Measurements from ENCODE around the gene DMC1. TPM values are rescaled to one million over a fixed set of nuclear protein-coding genes. Genes with fewer than 3 reads are reported as not detected.
A peak's percentile ranks its signal among the peaks of the same experiment; 100 is the strongest.

Gene DMC1
- total and polyA plus RNA-seq, 2 of the 4 experiments (the other 2 are of a cell fraction), result 0.18 to 0.38 TPM

DNA sequence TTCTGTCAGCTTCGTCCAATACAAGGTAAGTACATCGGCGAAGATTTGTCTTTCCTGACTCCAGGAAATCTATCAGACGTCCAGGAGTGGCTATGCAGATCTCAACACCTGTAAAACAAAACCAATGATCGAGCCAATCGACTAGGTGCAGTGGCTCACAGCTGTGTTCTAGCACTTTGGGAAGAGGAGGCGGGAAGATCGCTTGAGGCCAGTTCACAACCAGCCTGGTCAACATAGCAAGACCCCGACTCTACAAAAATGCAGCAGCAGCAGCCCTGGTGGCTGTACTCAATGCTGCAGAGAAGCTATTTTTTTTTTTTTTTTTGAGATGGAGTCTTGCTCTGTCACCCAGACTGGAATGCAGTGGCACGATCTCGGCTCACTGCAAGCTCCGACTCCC lies 75.0 kb downstream of the DMC1 start:
- Histone ChIP-seq H2BK20ac (ENCODE audit: low read depth, low read length) (no peak overlapping the region), H2BK15ac (ENCODE audit: low read depth, low read length) (no peak overlapping the region), H4K5ac (ENCODE audit: low read depth, low read length) (no peak overlapping the region), H4K91ac (ENCODE audit: insufficient read depth, low read depth, low read length) (no peak overlapping the region), H2BK120ac (ENCODE audit: low read depth, low read length) (no peak overlapping the region), H2BK5ac (ENCODE audit: low read depth, low read length, poor library complexity, severe bottlenecking) (no peak overlapping the region), H3K4me3 (ENCODE audit: insufficient read depth, low read depth, low read length) (no peak overlapping the region), H4K8ac (ENCODE audit: low read depth in 2 of 2, low read length in 2 of 2) (no peak overlapping the region), H3K79me1 (ENCODE audit: low read depth in 1 of 2, low read length in 2 of 2) (peaks cover 26 to 71% of the 10 kb centered on the region in 2 experiments; a peak in 3 of 4 replicates), H3K4ac (ENCODE audit: low read depth, low read length) (no peak overlapping the region), H3K9me3 (ENCODE audit: control insufficient read depth, insufficient read depth, low read length) (no peaks in the 10 kb centered on the region), H2AFZ (replicated peaks; ENCODE audit: low read length, poor library complexity) (no peak overlapping the region), H3K14ac (replicated peaks; ENCODE audit: low read depth, low read length) (no peak overlapping the region), H2AK5ac (ENCODE audit: low read depth, low read length) (no peak overlapping the region), H3K4me2 (ENCODE audit: low read depth, low read length) (no peak overlapping the region), H3K18ac (ENCODE audit: low read depth, low read length) (no peak overlapping the region), H3K36me3 (ENCODE audit: control insufficient read depth, insufficient read depth, low read length) (peaks cover 73% of the 10 kb centered on the region), H3K27ac (ENCODE audit: insufficient read depth, low read length) (no peak overlapping the region), H3K56ac (ENCODE audit: extremely low read depth, insufficient read depth, low read length) (no peak overlapping the region), H3K23ac (ENCODE audit: low read depth, low read length) (0 out of 2 replicates have a peak overlapping the region, but pooled peaks have one; percentile 17), H4K20me1 (ENCODE audit: insufficient read depth, low read length) (peaks cover 93% of the 10 kb centered on the region), H2AK9ac (replicated peaks; ENCODE audit: low read depth, low read length, poor library complexity) (no peak overlapping the region), H3K4me1 (ENCODE audit: control insufficient read depth, insufficient read depth, low read length) (peaks cover 19% of the 10 kb centered on the region), H3K27me3 (ENCODE audit: control insufficient read depth, insufficient read depth, low read length) (no peaks in the 10 kb centered on the region), H3K9me1 (ENCODE audit: insufficient read depth, low read length) (peaks cover 14% of the 10 kb centered on the region), H3K9ac (ENCODE audit: low read depth, low read length) (no peak overlapping the region)
- TF ChIP-seq RFX5 (IDR thresholded peaks at IDR 0.05; ENCODE audit: low read depth, low read length) (no peak), MXI1 (IDR thresholded peaks at IDR 0.05; ENCODE audit: borderline replicate concordance, low read depth, low read length) (no peak), BHLHE40 (IDR thresholded peaks at IDR 0.05; ENCODE audit: low read depth, low read length) (no peak), RAD21 (IDR thresholded peaks at IDR 0.05; ENCODE audit: low read length) (no peak), MAZ (IDR thresholded peaks at IDR 0.05; ENCODE audit: borderline replicate concordance, low read depth, low read length) (no peak), CHD1 (IDR thresholded peaks at IDR 0.05; ENCODE audit: low read depth, low read length) (no peak), RCOR1 (IDR thresholded peaks at IDR 0.05; ENCODE audit: insufficient replicate concordance, low read length) (no peak), POLR2A (IDR thresholded peaks at IDR 0.05; ENCODE audit: low read depth, low read length) (no peak), CEBPB (IDR thresholded peaks at IDR 0.05; ENCODE audit: low read depth, low read length) (no peak), FOS (IDR thresholded peaks at IDR 0.05; ENCODE audit: low read depth, low read length) (no peak), SMC3 (IDR thresholded peaks at IDR 0.05; ENCODE audit: low read depth, low read length) (no peak), MAFK (IDR thresholded peaks at IDR 0.05; ENCODE audit: low read depth, low read length) (no peak)
- TF ChIP-seq, protein P1, sequence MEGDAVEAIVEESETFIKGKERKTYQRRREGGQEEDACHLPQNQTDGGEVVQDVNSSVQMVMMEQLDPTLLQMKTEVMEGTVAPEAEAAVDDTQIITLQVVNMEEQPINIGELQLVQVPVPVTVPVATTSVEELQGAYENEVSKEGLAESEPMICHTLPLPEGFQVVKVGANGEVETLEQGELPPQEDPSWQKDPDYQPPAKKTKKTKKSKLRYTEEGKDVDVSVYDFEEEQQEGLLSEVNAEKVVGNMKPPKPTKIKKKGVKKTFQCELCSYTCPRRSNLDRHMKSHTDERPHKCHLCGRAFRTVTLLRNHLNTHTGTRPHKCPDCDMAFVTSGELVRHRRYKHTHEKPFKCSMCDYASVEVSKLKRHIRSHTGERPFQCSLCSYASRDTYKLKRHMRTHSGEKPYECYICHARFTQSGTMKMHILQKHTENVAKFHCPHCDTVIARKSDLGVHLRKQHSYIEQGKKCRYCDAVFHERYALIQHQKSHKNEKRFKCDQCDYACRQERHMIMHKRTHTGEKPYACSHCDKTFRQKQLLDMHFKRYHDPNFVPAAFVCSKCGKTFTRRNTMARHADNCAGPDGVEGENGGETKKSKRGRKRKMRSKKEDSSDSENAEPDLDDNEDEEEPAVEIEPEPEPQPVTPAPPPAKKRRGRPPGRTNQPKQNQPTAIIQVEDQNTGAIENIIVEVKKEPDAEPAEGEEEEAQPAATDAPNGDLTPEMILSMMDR (conservative IDR thresholded peaks at IDR 0.05; ENCODE audit: low read depth, low read length), result no peak
- TF ChIP-seq, protein P2, sequence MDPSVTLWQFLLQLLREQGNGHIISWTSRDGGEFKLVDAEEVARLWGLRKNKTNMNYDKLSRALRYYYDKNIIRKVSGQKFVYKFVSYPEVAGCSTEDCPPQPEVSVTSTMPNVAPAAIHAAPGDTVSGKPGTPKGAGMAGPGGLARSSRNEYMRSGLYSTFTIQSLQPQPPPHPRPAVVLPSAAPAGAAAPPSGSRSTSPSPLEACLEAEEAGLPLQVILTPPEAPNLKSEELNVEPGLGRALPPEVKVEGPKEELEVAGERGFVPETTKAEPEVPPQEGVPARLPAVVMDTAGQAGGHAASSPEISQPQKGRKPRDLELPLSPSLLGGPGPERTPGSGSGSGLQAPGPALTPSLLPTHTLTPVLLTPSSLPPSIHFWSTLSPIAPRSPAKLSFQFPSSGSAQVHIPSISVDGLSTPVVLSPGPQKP (IDR thresholded peaks at IDR 0.05; ENCODE audit: borderline replicate concordance, low read depth, low read length), result no peak
- TF ChIP-seq, protein P3, sequence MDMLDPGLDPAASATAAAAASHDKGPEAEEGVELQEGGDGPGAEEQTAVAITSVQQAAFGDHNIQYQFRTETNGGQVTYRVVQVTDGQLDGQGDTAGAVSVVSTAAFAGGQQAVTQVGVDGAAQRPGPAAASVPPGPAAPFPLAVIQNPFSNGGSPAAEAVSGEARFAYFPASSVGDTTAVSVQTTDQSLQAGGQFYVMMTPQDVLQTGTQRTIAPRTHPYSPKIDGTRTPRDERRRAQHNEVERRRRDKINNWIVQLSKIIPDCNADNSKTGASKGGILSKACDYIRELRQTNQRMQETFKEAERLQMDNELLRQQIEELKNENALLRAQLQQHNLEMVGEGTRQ (IDR thresholded peaks at IDR 0.05; ENCODE audit: low read depth, low read length), result no peak
- in situ Hi-C loops (cut with MboI; ENCODE audit: low sequenced_read_pairs) (no loop called here), dilution Hi-C loops (cut with HindIII; ENCODE audit: low sequenced_read_pairs, unreplicated experiment) (no loop called here), intact Hi-C loops (cut with micrococcal nuclease) (no loop called here)
- DNase-seq, result no peak
- WGBS, 2 experiments (ENCODE audit: extremely low coverage in 2 of 2, insufficient read length in 1 of 2), result no CpG with 5 or more reads among the region's 12 CpGs
- ATAC-seq (ENCODE audit: low read depth), result no peak
- ChIA-PET POLR2A (ENCODE audit: unreplicated experiment) (no interaction called here), CTCF (interaction anchor here (0.6 kb wide), 1 partner anchor 1882 kb away, joined by 3 read pairs; no protein-coding TSS in a partner anchor)
- no TSS peak for BruUV-seq (replicated peaks)
